OCI-LY3 (cell line): ENCODE results near the gene ARHGAP24.
A peak's percentile ranks its signal among the peaks of the same experiment; 100 is the strongest.

Experiments
- H2AFZ ChIP-seq: fragments of 200-600, 300-600 bp; shearing (Covaris generic); 2 replicates; pipeline ENCODE4 v1.6.0; 2014; ENCODE audit warnings: antibody characterized with exemption, low read depth, low read length
- H3K27ac ChIP-seq: fragments of 200-600, 300-600 bp; sonication (generic); 2 replicates; pipeline ENCODE4 v1.5.1; 2014; ENCODE audit warnings: mild to moderate bottlenecking, low read length, moderate library complexity, mixed read lengths
- H3K27me3 ChIP-seq: fragments of 200-600, 300-600 bp; sonication (generic); 2 replicates; pipeline ENCODE4 v1.6.1; 2014; ENCODE audit warnings: low read depth, low read length, mixed read lengths
- H3K36me3 ChIP-seq: fragments of 200-600, 300-600 bp; sonication (generic); replicated peaks from 2 replicates; pipeline ENCODE3; 2014; ENCODE audit warnings: low read depth, low read length, mixed read lengths
- H3K4me1 ChIP-seq: fragments of 300-600, 200-600 bp; sonication (generic); 2 replicates; pipeline ENCODE4 v1.6.1; 2014; ENCODE audit warnings: low read length, mixed read lengths
- H3K4me2 ChIP-seq: fragments of 200-600, 300-600 bp; sonication (generic); 2 replicates; pipeline ENCODE4 v1.6.1; 2014; ENCODE audit warnings: low read length, mixed read lengths
- H3K4me3 ChIP-seq: fragments of 300-600, 200-600 bp; sonication (generic); 2 replicates; pipeline ENCODE4 v1.5.1; 2014; ENCODE audit warnings: antibody characterized with exemption, mild to moderate bottlenecking, low read length, moderate library complexity
- H3K79me2 ChIP-seq: fragments of 300-600, 200-600 bp; shearing (Covaris generic); 2 replicates; pipeline ENCODE4 v1.6.1; 2014; ENCODE audit warnings: mild to moderate bottlenecking, low read length, mixed read lengths
- H3K9ac ChIP-seq: fragments of 300-600, 200-600 bp; shearing (Covaris generic); 2 replicates; pipeline ENCODE4 v1.6.0; 2014; ENCODE audit warnings: mild to moderate bottlenecking, low read length, moderate library complexity
- H3K9me3 ChIP-seq: fragments of 200-600, 300-600 bp; shearing (Covaris generic); 2 replicates; pipeline ENCODE4 v1.6.1; 2014; ENCODE audit warnings: low read length, mixed read lengths; ENCODE audit not compliant: insufficient read depth
- H4K20me1 ChIP-seq: fragments of 200-600, 300-600 bp; sonication (generic); 2 replicates; pipeline ENCODE4 v1.6.1; 2016; ENCODE audit warnings: low read length, mixed read lengths; ENCODE audit not compliant: insufficient read depth
- CTCF ChIP-seq: fragments of 200-600, 300-600 bp; sonication (generic); IDR thresholded peaks from 2 replicates; pipeline ENCODE4 v1.5.1; 2014; ENCODE audit warnings: antibody characterized with exemption, low read length, low read depth
- EZH2phosphoT487 ChIP-seq: fragments of 200-600 bp; shearing (Covaris generic); IDR thresholded peaks from 2 replicates; pipeline ENCODE4 v1.6.1; 2018; ENCODE audit warnings: antibody characterized with exemption, mixed run types, low read depth

Gene ARHGAP24

GRCh38 chr4:85733798-85734197, 258.8 kb downstream of the ARHGAP24 start:
- H3K27ac ChIP-seq, result peak overlapping the region; percentile 70
- H3K4me2 ChIP-seq, result peak overlapping the region; percentile 51
- TF ChIP-seq EZH2phosphoT487 (no peak), CTCF (no peak)

GRCh38 chr4:85734424-85734831, 259.5 kb downstream of the ARHGAP24 start:
- Histone ChIP-seq H3K27me3 (no peaks in the 10 kb centered on the region), H3K4me1 (peaks cover 59% of the 10 kb centered on the region), H3K79me2 (peaks cover 57% of the 10 kb centered on the region), H3K36me3 (peaks cover 22% of the 10 kb centered on the region), H3K9me3 (no peaks in the 10 kb centered on the region), H2AFZ (no peak overlapping the region), H3K27ac (peak overlapping the region; percentile 70), H4K20me1 (no peaks in the 10 kb centered on the region), H3K9ac (peak overlapping the region; percentile 28; the same call in 1 of the 2 replicates), H3K4me3 (no peak overlapping the region), H3K4me2 (peak overlapping the region; percentile 51)
- no peak for TF ChIP-seq CTCF
- no peak for TF ChIP-seq EZH2phosphoT487

More at GRCh38 chr4:85733798-85734197, 258.8 kb downstream of the ARHGAP24 start:
- H3K4me1 ChIP-seq, result peaks cover 53% of the 10 kb centered on the region
- 0 out of 2 replicates have a peak overlapping the region, but pooled peaks have one; percentile 8 for H3K4me3 ChIP-seq
- no peak overlapping the region for H2AFZ ChIP-seq
- no peaks in the 10 kb centered on the region for H4K20me1 ChIP-seq
- peak overlapping the region; percentile 28; the same call in 1 of the 2 replicates for H3K9ac ChIP-seq
- H3K36me3 ChIP-seq, result peaks cover 19% of the 10 kb centered on the region
- H3K9me3 ChIP-seq, result no peaks in the 10 kb centered on the region
- H3K27me3 ChIP-seq, result no peaks in the 10 kb centered on the region
- peaks cover 51% of the 10 kb centered on the region for H3K79me2 ChIP-seq

- no peak overlapping the region for H2AFZ ChIP-seq
- no peak for TF ChIP-seq CTCF
- TF ChIP-seq EZH2phosphoT487, result no peak
- peaks cover 68% of the 10 kb centered on the region for H3K79me2 ChIP-seq
- no peak overlapping the region for H3K4me3 ChIP-seq
- H3K36me3 ChIP-seq, result peaks cover 22% of the 10 kb centered on the region
- H3K9ac ChIP-seq, result no peak overlapping the region
- no peak overlapping the region for H3K4me2 ChIP-seq
- H3K27me3 ChIP-seq, result no peaks in the 10 kb centered on the region
- H3K27ac ChIP-seq, result no peak overlapping the region
- H3K9me3 ChIP-seq, result no peaks in the 10 kb centered on the region
- H3K4me1 ChIP-seq, result peaks cover 70% of the 10 kb centered on the region
- H4K20me1 ChIP-seq, result no peaks in the 10 kb centered on the region
Measured at GRCh38 chr4:85736571-85736970, 261.6 kb downstream of the ARHGAP24 start.

GRCh38 chr4:85737254-85737653, 262.3 kb downstream of the ARHGAP24 start:
- peaks cover 70% of the 10 kb centered on the region for H3K4me1 ChIP-seq
- H3K4me2 ChIP-seq, result no peak overlapping the region
- H3K27me3 ChIP-seq, result no peaks in the 10 kb centered on the region

More at GRCh38 chr4:85737254-85737653, 262.3 kb downstream of the ARHGAP24 start:
- Histone ChIP-seq H3K36me3 (peaks cover 22% of the 10 kb centered on the region), H3K27ac (no peak overlapping the region), H3K79me2 (peaks cover 72% of the 10 kb centered on the region), H3K9ac (no peak overlapping the region), H4K20me1 (no peaks in the 10 kb centered on the region), H3K9me3 (no peaks in the 10 kb centered on the region), H2AFZ (no peak overlapping the region), H3K4me3 (no peak overlapping the region)
- TF ChIP-seq EZH2phosphoT487, result no peak
- no peak for TF ChIP-seq CTCF
